HEK293T (cell line): ENCODE results near the gene LONP2.

Experiments
- BHLHE40 ChIP-seq: fragments of 450-650 bp; IDR thresholded peaks from 2 replicates; pipeline ENCODE4 v1.6.1; 2016; ENCODE audit warnings: mild to moderate bottlenecking, moderate library complexity, borderline replicate concordance
- ELF4 ChIP-seq: fragments of 450-650 bp; IDR thresholded peaks from 2 replicates; pipeline ENCODE4 v1.6.1; 2017; ENCODE audit warnings: antibody characterized with exemption
- FOXA1 ChIP-seq: fragments of 450-650 bp; IDR thresholded peaks from 2 replicates; pipeline ENCODE4 v1.6.1; 2016; ENCODE audit warnings: mild to moderate bottlenecking
- L3MBTL2 ChIP-seq: fragments of 450-650 bp; conservative IDR thresholded peaks from 2 replicates; pipeline ENCODE4 v1.6.1; 2016; ENCODE audit warnings: mild to moderate bottlenecking
- SP1 ChIP-seq: fragments of 450-650 bp; IDR thresholded peaks from 2 replicates; pipeline ENCODE4 v1.6.1; 2017
- TARDBP ChIP-seq: fragments of 450-650 bp; IDR thresholded peaks from 2 replicates; pipeline ENCODE4 v1.6.1; 2016

DNA sequence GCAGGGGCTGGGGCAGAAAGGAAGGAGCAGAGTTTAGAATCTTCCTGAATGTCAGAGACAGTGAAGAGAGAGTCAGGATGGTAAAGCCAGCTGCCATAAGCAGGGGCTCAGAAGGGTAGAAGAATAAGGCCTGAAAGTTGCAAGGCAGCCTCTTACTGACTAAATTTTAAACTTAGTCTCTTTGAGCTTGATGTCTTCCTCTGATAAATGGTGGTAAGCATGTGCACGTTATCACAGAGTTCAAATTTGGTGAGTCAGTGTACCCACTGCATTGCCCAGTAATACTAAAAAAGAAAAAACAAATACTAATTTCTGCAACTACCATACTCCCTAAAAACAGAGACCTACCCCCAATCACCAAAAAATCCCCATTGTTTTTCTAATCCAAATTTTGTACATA is 96.0 kb downstream of the LONP2 start:
- TF ChIP-seq L3MBTL2 (no peak), BHLHE40 (no peak), SP1 (no peak), ELF4 (no peak), TARDBP (no peak), FOXA1 (no peak)
